Gastrocnemius medialis (tissue), 4 donors: ENCODE results near the gene ZNF438.

Experiments
- POLR2A ChIP-seq, 2 donors: fragments of 450-650 bp; IDR thresholded peaks; one replicate each; pipeline ENCODE4 v1.6.1; 2017; ENCODE audit warnings: antibody characterized with exemption in 2 of 2, mild to moderate bottlenecking in 2 of 2, moderate library complexity in 2 of 2
- TF ChIP-seq, protein P1 (sequence below), 5 experiments: fragments of 450-650 bp in 3 of 5; fragments of 200-600 bp in 2 of 5; sonication (generic) in 2 of 5; IDR thresholded peaks in 4 of 5; conservative IDR thresholded peaks in 1 of 5; 1 replicate in 4 of 5; 2 replicates in 1 of 5; pipeline ENCODE4 v1.5.1; 2016 to 2019; ENCODE audit warnings: antibody characterized with exemption in 5 of 5, mild to moderate bottlenecking in 3 of 5, moderate library complexity in 3 of 5

DNA sequence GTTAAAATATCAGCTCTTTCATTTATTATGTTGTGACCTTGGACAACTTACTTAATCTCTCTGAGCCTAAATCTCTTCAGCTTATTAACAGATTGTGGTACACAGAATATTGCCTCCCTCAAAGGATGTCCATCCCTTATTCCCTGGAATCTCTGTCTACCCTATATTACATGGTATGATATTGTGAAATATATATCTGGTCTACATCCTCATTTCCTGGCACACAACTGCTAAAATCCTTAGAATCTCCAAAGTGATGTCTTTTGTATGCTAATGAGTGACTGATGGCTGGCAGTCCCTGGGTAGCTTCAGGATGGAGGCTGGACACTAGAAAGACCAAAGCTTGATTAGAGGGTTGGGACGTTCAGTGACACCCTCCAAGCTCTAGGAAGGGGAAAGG is 25.8 kb downstream of the ZNF438 start:
- no peak for TF ChIP-seq POLR2A (IDR thresholded peaks at IDR 0.05)
- TF ChIP-seq, protein P1, sequence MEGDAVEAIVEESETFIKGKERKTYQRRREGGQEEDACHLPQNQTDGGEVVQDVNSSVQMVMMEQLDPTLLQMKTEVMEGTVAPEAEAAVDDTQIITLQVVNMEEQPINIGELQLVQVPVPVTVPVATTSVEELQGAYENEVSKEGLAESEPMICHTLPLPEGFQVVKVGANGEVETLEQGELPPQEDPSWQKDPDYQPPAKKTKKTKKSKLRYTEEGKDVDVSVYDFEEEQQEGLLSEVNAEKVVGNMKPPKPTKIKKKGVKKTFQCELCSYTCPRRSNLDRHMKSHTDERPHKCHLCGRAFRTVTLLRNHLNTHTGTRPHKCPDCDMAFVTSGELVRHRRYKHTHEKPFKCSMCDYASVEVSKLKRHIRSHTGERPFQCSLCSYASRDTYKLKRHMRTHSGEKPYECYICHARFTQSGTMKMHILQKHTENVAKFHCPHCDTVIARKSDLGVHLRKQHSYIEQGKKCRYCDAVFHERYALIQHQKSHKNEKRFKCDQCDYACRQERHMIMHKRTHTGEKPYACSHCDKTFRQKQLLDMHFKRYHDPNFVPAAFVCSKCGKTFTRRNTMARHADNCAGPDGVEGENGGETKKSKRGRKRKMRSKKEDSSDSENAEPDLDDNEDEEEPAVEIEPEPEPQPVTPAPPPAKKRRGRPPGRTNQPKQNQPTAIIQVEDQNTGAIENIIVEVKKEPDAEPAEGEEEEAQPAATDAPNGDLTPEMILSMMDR (IDR thresholded peaks at IDR 0.05 in 4 of 5, conservative IDR thresholded peaks at IDR 0.05 in 1 of 5), result no peak
